H1 (cell line): ENCODE measurements around the gene OXTR. TPM values are rescaled to one million over a fixed set of nuclear protein-coding genes. Genes with fewer than 3 reads are reported as not detected.

Experiments
- CTCF ChIA-PET: fragments of 300-600 bp; sonication (Branson Sonifier 250); formaldehyde crosslinking; loops from one replicate; lab custom pipeline; 2021; ENCODE audit not compliant: partially characterized antibody; lab: Charles Lee
- POLR2A ChIA-PET: fragments of 300-600 bp; sonication (Branson Sonifier 250); formaldehyde crosslinking; loops from one replicate; lab custom pipeline; 2021; ENCODE audit warnings: inconsistent platforms; ENCODE audit not compliant: partially characterized antibody; lab: Charles Lee
- DNase-seq, 2 experiments: peaks; one replicate each; pipeline versions ENCODE4 v3.0.0 to v3.0.0-alpha.2; 2010 to 2022; ENCODE audit warnings: low spot score in 2 of 2, low read depth in 1 of 2, mixed read lengths in 1 of 2
- FAIRE-seq: peaks from 2 replicates; lab custom pipeline; 2011; peaks lifted over from hg19 to GRCh38; lab: Jason Lieb, UNC
- H2AFZ ChIP-seq: 2 replicates; pipeline ENCODE4 v1.8.1; 2012; ENCODE audit warnings: low read length, inconsistent platforms
- H2AK5ac ChIP-seq: 2 replicates; pipeline ENCODE4 v1.6.1; 2013; ENCODE audit warnings: low read depth, low read length
- H2BK120ac ChIP-seq: replicated peaks from 2 replicates; pipeline ENCODE3; 2013; ENCODE audit warnings: low read depth, low read length, inconsistent platforms
- H2BK12ac ChIP-seq: 2 replicates; pipeline ENCODE4 v1.6.1; 2013; ENCODE audit warnings: low read depth, low read length
- H2BK15ac ChIP-seq: 2 replicates; pipeline ENCODE4 v1.6.1; 2013; ENCODE audit warnings: low read length
- H2BK20ac ChIP-seq: 2 replicates; pipeline ENCODE4 v1.6.1; 2013; ENCODE audit warnings: low read length
- H2BK5ac ChIP-seq: 2 replicates; pipeline ENCODE4 v1.6.1; 2013; ENCODE audit warnings: low read depth, low read length
- H3K14ac ChIP-seq: 2 replicates; pipeline ENCODE4 v1.6.1; 2013; ENCODE audit warnings: inconsistent platforms; ENCODE audit not compliant: insufficient read length
- H3K18ac ChIP-seq: 2 replicates; pipeline ENCODE4 v1.6.1; 2013; ENCODE audit warnings: low read length; ENCODE audit errors: extremely low read depth
- H3K23ac ChIP-seq: 2 replicates; pipeline ENCODE4 v1.6.1; 2013; ENCODE audit warnings: inconsistent platforms; ENCODE audit not compliant: insufficient read length
- H3K23me2 ChIP-seq: 2 replicates; pipeline ENCODE4 v1.6.1; 2013; ENCODE audit warnings: low read depth, low read length
- H3K27ac ChIP-seq: 2 replicates; pipeline ENCODE4 v1.6.1; 2011; ENCODE audit warnings: low read depth, low read length, inconsistent platforms
- H3K27me3 ChIP-seq, 4 experiments: replicated peaks in 1 of 4; 1 replicate in 1 of 4; 2 replicates in 3 of 4; pipeline versions ENCODE4 v1.6.1 to v1.8.1; 2011 to 2013; ENCODE audit warnings: low read length in 3 of 4, mild to moderate bottlenecking in 3 of 4, inconsistent platforms in 2 of 4, mixed read lengths in 2 of 4, moderate library complexity in 1 of 4; ENCODE audit not compliant: control insufficient read depth in 3 of 4, insufficient read depth in 3 of 4; ENCODE audit errors: extremely low read depth in 1 of 4
- H3K36me3 ChIP-seq, 4 experiments: 2 replicates each; pipeline versions ENCODE4 v1.6.1 to v1.8.1; 2011 to 2013; ENCODE audit warnings: mild to moderate bottlenecking in 4 of 4, low read length in 3 of 4, moderate library complexity in 2 of 4, control low read depth in 1 of 4, inconsistent platforms in 1 of 4; ENCODE audit not compliant: insufficient read depth in 4 of 4, control insufficient read depth in 2 of 4
- H3K4ac ChIP-seq: replicated peaks from 2 replicates; pipeline ENCODE3; 2013; ENCODE audit warnings: low read length, low read depth, mixed read lengths, inconsistent platforms; ENCODE audit not compliant: insufficient read length
- H3K4me1 ChIP-seq, 4 experiments: replicated peaks in 1 of 4; 1 replicate in 1 of 4; 2 replicates in 3 of 4; pipeline versions ENCODE4 v1.6.1 to v1.8.1; 2011 to 2013; ENCODE audit warnings: low read length in 3 of 4, inconsistent platforms in 2 of 4, mixed read lengths in 1 of 4; ENCODE audit not compliant: insufficient read depth in 4 of 4, control insufficient read depth in 3 of 4
- H3K4me2 ChIP-seq, 2 experiments: 2 replicates each; pipeline versions ENCODE4 v1.6.1 to v1.8.1; 2011 to 2013; ENCODE audit warnings: low read depth in 2 of 2, low read length in 2 of 2, control low read depth in 1 of 2, inconsistent platforms in 1 of 2, mild to moderate bottlenecking in 1 of 2; ENCODE audit not compliant: insufficient read depth in 1 of 2
- H3K4me3 ChIP-seq, 4 experiments: fragments of 200-600, 300-600 bp in 1 of 4; sonication (generic), shearing (Covaris generic), sonication (Bioruptor Twin) in 1 of 4; 2 replicates each; pipeline versions ENCODE4 v1.5.1 to v1.8.1; 2011 to 2016; ENCODE audit warnings: low read length in 4 of 4, low read depth in 3 of 4, control low read depth in 2 of 4, inconsistent platforms in 2 of 4, mild to moderate bottlenecking in 2 of 4, mixed read lengths in 1 of 4, moderate library complexity in 1 of 4; ENCODE audit not compliant: insufficient read depth in 2 of 4; ENCODE audit errors: extremely low read depth in 1 of 4
- H3K56ac ChIP-seq: replicated peaks from 2 replicates; pipeline ENCODE3; 2013; ENCODE audit warnings: low read depth, mild to moderate bottlenecking, mixed read lengths, low read length, inconsistent platforms; ENCODE audit not compliant: insufficient read length
- H3K79me1 ChIP-seq: 2 replicates; pipeline ENCODE4 v1.6.1; 2013; ENCODE audit warnings: low read depth, low read length, control low read depth
- H3K79me2 ChIP-seq, 2 experiments: 2 replicates each; pipeline versions ENCODE4 v1.6.1 to v1.8.1; 2012 to 2013; ENCODE audit warnings: low read length in 2 of 2, mild to moderate bottlenecking in 2 of 2, inconsistent platforms in 1 of 2; ENCODE audit not compliant: insufficient read depth in 2 of 2, control insufficient read depth in 1 of 2
- H3K9ac ChIP-seq, 4 experiments: replicated peaks in 1 of 4; 1 replicate in 1 of 4; 2 replicates in 3 of 4; pipeline versions ENCODE4 v1.6.1 to v1.8.1; 2011 to 2013; ENCODE audit warnings: low read depth in 3 of 4, low read length in 3 of 4, control low read depth in 2 of 4, mild to moderate bottlenecking in 2 of 4, moderate library complexity in 2 of 4, inconsistent platforms in 1 of 4; ENCODE audit errors: extremely low read depth in 1 of 4
- H3K9me3 ChIP-seq, 2 experiments: 2 replicates each; pipeline versions ENCODE4 v1.6.1 to v1.8.1; 2012 to 2013; ENCODE audit warnings: mild to moderate bottlenecking in 2 of 2, moderate library complexity in 2 of 2, control low read depth in 1 of 2, inconsistent platforms in 1 of 2, low read depth in 1 of 2, low read length in 1 of 2, mixed read lengths in 1 of 2; ENCODE audit not compliant: insufficient read depth in 2 of 2
- H4K20me1 ChIP-seq, 2 experiments: replicated peaks in 1 of 2; 2 replicates each; pipeline versions ENCODE3 to v1.8.1; 2011 to 2013; ENCODE audit warnings: inconsistent platforms in 2 of 2, low read length in 2 of 2, mild to moderate bottlenecking in 1 of 2; ENCODE audit not compliant: insufficient read depth in 2 of 2, control insufficient read depth in 1 of 2
- H4K5ac ChIP-seq: 2 replicates; pipeline ENCODE4 v1.6.1; 2013; ENCODE audit warnings: low read length, low read depth, mixed read lengths, inconsistent platforms; ENCODE audit not compliant: insufficient read length
- H4K8ac ChIP-seq: 2 replicates; pipeline ENCODE4 v1.8.0; 2013; ENCODE audit warnings: mild to moderate bottlenecking, moderate library complexity, low read length, inconsistent platforms; ENCODE audit not compliant: insufficient read depth; ENCODE audit errors: extremely low read depth
- H4K91ac ChIP-seq: replicated peaks from 2 replicates; pipeline ENCODE3; 2013; ENCODE audit warnings: low read length, mixed read lengths, inconsistent platforms; ENCODE audit not compliant: insufficient read length
- CREB1 ChIP-seq: IDR thresholded peaks from 2 replicates; pipeline ENCODE4 v1.6.1; 2012; ENCODE audit warnings: inconsistent platforms
- CTBP2 ChIP-seq: IDR thresholded peaks from 2 replicates; pipeline ENCODE4 v1.7.0; 2011; ENCODE audit warnings: borderline replicate concordance, mild to moderate bottlenecking, moderate library complexity, mixed read lengths, low read length; ENCODE audit not compliant: insufficient read depth, insufficient read length
- GTF2F1 ChIP-seq: IDR thresholded peaks from 2 replicates; pipeline ENCODE4 v1.6.1; 2012; ENCODE audit warnings: low read depth, low read length, improper control_type of control experiment, borderline replicate concordance
- HDAC6 ChIP-seq: IDR thresholded peaks from one replicate; pipeline ENCODE4 v1.7.1; 2012; ENCODE audit warnings: low read depth, mild to moderate bottlenecking, inconsistent platforms, low read length, moderate library complexity
- NRF1 ChIP-seq: IDR thresholded peaks from 2 replicates; pipeline ENCODE4 v1.6.1; 2011; ENCODE audit warnings: mild to moderate bottlenecking, low read depth, low read length, improper control_type of control experiment
- PHF8 ChIP-seq: fragments of 200-600 bp; sonication (generic); conservative IDR thresholded peaks from 2 replicates; pipeline ENCODE4 v1.7.1; 2012; ENCODE audit warnings: low read depth, mild to moderate bottlenecking, inconsistent platforms, low read length, moderate library complexity
- POLR2AphosphoS5 ChIP-seq: IDR thresholded peaks from 2 replicates; pipeline ENCODE4 v1.6.1; 2011; ENCODE audit warnings: low read depth, low read length
- RBBP5 ChIP-seq: IDR thresholded peaks from 2 replicates; pipeline ENCODE4 v1.7.1; 2012; ENCODE audit warnings: low read depth, mild to moderate bottlenecking, inconsistent platforms, low read length, moderate library complexity, borderline replicate concordance
- SIN3A ChIP-seq, 2 experiments: IDR thresholded peaks in 1 of 2; conservative IDR thresholded peaks in 1 of 2; 2 replicates each; pipeline ENCODE4 v1.6.1; 2011 to 2012; ENCODE audit warnings: low read length in 2 of 2, improper control_type of control experiment in 1 of 2, low read depth in 1 of 2, mild to moderate bottlenecking in 1 of 2
- SP1 ChIP-seq: IDR thresholded peaks from 2 replicates; pipeline ENCODE4 v1.6.1; 2011; ENCODE audit warnings: low read depth, low read length
- TAF7 ChIP-seq: optimal IDR thresholded peaks from 2 replicates; pipeline ENCODE3; 2011; ENCODE audit warnings: low read depth, mild to moderate bottlenecking, inconsistent platforms, low read length, moderate library complexity, borderline replicate concordance
- WGBS, 2 experiments: shearing (Covaris generic) in 1 of 2; methylation state at CpG; one replicate each; pipeline versions ENCODE4 v1.1.6 to v1.1.7; 2013 to 2015; ENCODE audit warnings: low lambda C conversion rate in 2 of 2, mixed read lengths in 2 of 2, inconsistent platforms in 1 of 2, low coverage in 1 of 2, missing lambda C conversion rate in 1 of 2; ENCODE audit not compliant: insufficient replicate concordance in 2 of 2, insufficient coverage in 1 of 2, insufficient read length in 1 of 2; ENCODE audit errors: extremely low coverage in 1 of 2, missing lambda C conversion rate in 1 of 2; 5-methylcytosine and 5-hydroxymethylcytosine counted together
- polyA plus RNA-seq, 7 experiments: library from polyadenylated mRNA; depleted of rRNA in 3 of 7; stranded (reverse) in 5 of 7; unstranded in 2 of 7; fragments of >200 nt in 5 of 7; fragments of 200-250 nt in 2 of 7; gene quantifications; 1 replicate in 5 of 7; 2 replicates in 1 of 7; 4 replicates in 1 of 7; pipeline versions ENCODE4 v1.2.1 to v1.2.3, GENCODE V29; 2011 to 2013; ENCODE audit warnings: missing spikeins in 2 of 7, mixed read lengths in 2 of 7
- total RNA-seq: library from RNA; stranded (reverse); fragmentation: NEBNext Ultra II Directional; extraction: Animal tissue kit (Norgen Biotek cat#: 25700); gene quantifications from 2 replicates; pipeline ENCODE4 v1.2.1, GENCODE V29; 2021
- TF ChIP-seq, protein P1 (sequence below), 3 experiments: IDR thresholded peaks; 1 replicate in 2 of 3; 2 replicates in 1 of 3; pipeline versions ENCODE4 v1.5.1 to v1.6.1; 2011; ENCODE audit warnings: low read length in 3 of 3, mild to moderate bottlenecking in 3 of 3, inconsistent platforms in 2 of 3, low read depth in 1 of 3, moderate library complexity in 1 of 3; ENCODE audit not compliant: insufficient read depth in 1 of 3; ENCODE audit errors: control extremely low read depth in 1 of 3

The OXTR gene
- total and polyA plus RNA-seq, 2 of the 8 experiments (the other 6 are each of a cell fraction or from before 2014, with no cell fraction given) = 0.77 to 2.3 TPM

DNA sequence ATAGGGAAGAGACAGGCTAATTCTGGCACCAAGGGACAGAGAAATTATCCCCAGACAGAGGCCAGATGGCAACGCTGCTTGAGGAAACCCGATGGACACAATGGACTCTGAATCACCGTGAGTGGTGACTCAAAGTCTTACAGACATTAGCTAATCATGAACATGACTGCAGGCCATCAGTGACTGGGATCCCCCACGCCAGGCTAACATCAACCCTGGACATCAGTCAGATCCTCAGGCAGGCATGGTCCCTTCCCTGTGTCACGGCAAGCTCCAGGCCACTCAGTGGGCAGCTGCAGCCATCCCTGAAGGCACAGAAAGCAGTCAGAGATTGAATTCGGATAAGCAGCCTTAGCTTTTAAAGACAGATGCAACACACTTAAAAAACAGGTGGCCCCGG is 23.8 kb upstream of the OXTR start:
- Histone ChIP-seq H3K9me3 (no peaks in the 10 kb centered on the region), H3K9ac (no peak overlapping the region), H4K91ac (no peak overlapping the region), H3K23ac (no peak overlapping the region), H2BK15ac (no peak overlapping the region), H2BK20ac (no peak overlapping the region), H2AK5ac (no peak overlapping the region), H3K4me2 (no peak overlapping the region), H3K36me3 (no peaks in the 10 kb centered on the region), H3K79me2 (no peaks in the 10 kb centered on the region), H4K8ac (no peak overlapping the region), H4K20me1 (no peaks in the 10 kb centered on the region), H4K5ac (no peak overlapping the region), H2BK5ac (no peak overlapping the region), H3K56ac (no peak overlapping the region), H3K4ac (no peak overlapping the region), H3K23me2 (no peaks in the 10 kb centered on the region), H2AFZ (no peak overlapping the region), H2BK120ac (no peak overlapping the region), H3K4me1 (no peaks in the 10 kb centered on the region), H3K27me3 (no peaks in the 10 kb centered on the region; a peak in 1 of 7 replicates), H3K14ac (no peak overlapping the region), H3K79me1 (no peaks in the 10 kb centered on the region), H3K27ac (no peak overlapping the region), H3K18ac (no peak overlapping the region), H2BK12ac (no peak overlapping the region), H3K4me3 (no peak overlapping the region)
- WGBS, 2 experiments = 88% methylated on average over 7 of the region's 7 CpGs; no CpG with 5 or more reads in 1 of the 2 experiments
- ChIA-PET CTCF (interaction anchor here (0.5 to 1.5 kb wide), 4 partner anchors 9 to 409 kb away, joined by 3 to 6 read pairs (median 3); partner anchors contain the start of gene OXTR), POLR2A (interaction anchor here (1.0 kb wide), 1 partner anchor 28 kb away, joined by 3 read pairs; no protein-coding TSS in a partner anchor)
- no peak for FAIRE-seq
- DNase-seq = no peak
- TF ChIP-seq SP1 (no peak), CTBP2 (no peak), HDAC6 (no peak), TAF7 (no peak), NRF1 (no peak), PHF8 (no peak), POLR2AphosphoS5 (no peak), SIN3A (conservative IDR thresholded peaks at IDR 0.05 in 1 of 2, IDR thresholded peaks at IDR 0.05 in 1 of 2; ENCODE audit: low read depth in 1 of 2, low read length in 2 of 2) (no peak), RBBP5 (no peak), GTF2F1 (no peak), CREB1 (no peak)
- TF ChIP-seq, protein P1, sequence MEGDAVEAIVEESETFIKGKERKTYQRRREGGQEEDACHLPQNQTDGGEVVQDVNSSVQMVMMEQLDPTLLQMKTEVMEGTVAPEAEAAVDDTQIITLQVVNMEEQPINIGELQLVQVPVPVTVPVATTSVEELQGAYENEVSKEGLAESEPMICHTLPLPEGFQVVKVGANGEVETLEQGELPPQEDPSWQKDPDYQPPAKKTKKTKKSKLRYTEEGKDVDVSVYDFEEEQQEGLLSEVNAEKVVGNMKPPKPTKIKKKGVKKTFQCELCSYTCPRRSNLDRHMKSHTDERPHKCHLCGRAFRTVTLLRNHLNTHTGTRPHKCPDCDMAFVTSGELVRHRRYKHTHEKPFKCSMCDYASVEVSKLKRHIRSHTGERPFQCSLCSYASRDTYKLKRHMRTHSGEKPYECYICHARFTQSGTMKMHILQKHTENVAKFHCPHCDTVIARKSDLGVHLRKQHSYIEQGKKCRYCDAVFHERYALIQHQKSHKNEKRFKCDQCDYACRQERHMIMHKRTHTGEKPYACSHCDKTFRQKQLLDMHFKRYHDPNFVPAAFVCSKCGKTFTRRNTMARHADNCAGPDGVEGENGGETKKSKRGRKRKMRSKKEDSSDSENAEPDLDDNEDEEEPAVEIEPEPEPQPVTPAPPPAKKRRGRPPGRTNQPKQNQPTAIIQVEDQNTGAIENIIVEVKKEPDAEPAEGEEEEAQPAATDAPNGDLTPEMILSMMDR (IDR thresholded peaks at IDR 0.05; ENCODE audit: control extremely low read depth in 1 of 3, insufficient read depth in 1 of 3, low read depth in 1 of 3, low read length in 3 of 3) = no peak
